ENCODE results near the gene PPP6R1.
A peak's percentile ranks its signal among the peaks of the same experiment; 100 is the strongest.

PPP6R1 gene

GRCh38 chr19:55279770-55280643 lies 21.2 kb upstream of the PPP6R1 start, which contains the start of gene HSPBP1:
Gene HSPBP1 (minus strand): TSS chr19:55280110. CDS start chr19:55279608, 502 bp downstream.
- peak; percentile 97 for DNase-seq

- no peak for DNase-seq
These were observed 20.5 kb upstream of the PPP6R1 start for GRCh38 chr19:55279340-55279739.

GRCh38 chr19:55278391-55279135 lies 19.7 kb upstream of the PPP6R1 start:
- no peak for DNase-seq

GRCh38 chr19:55277494-55277893 lies 18.7 kb upstream of the PPP6R1 start:
- no peak for DNase-seq

- no peak for DNase-seq
These were observed 18.1 kb upstream of the PPP6R1 start for GRCh38 chr19:55276720-55277430.

- DNase-seq = no peak
These were observed 17.3 kb upstream of the PPP6R1 start for GRCh38 chr19:55275851-55276719.

GRCh38 chr19:55273978-55274707 lies 15.3 kb upstream of the PPP6R1 start:
- no peak for DNase-seq

- DNase-seq = no peak
These were observed 13.3 kb upstream of the PPP6R1 start for GRCh38 chr19:55272142-55272541.

- no peak for DNase-seq
These were observed 11.5 kb upstream of the PPP6R1 start for GRCh38 chr19:55270172-55270942.

- no peak for DNase-seq
These were observed 10.5 kb upstream of the PPP6R1 start for GRCh38 chr19:55269299-55269698.

GRCh38 chr19:55266840-55267239 lies 8.0 kb upstream of the PPP6R1 start:
- DNase-seq = no peak

- no peak for DNase-seq
These were observed 7.6 kb upstream of the PPP6R1 start for GRCh38 chr19:55266404-55266803.

GRCh38 chr19:55265723-55266386 lies 7.0 kb upstream of the PPP6R1 start:
- no peak for DNase-seq

- no peak for DNase-seq
These were observed 6.4 kb upstream of the PPP6R1 start for GRCh38 chr19:55265173-55265572.

- DNase-seq = no peak
These were observed 5.7 kb upstream of the PPP6R1 start for GRCh38 chr19:55264531-55264930.

- no peak for DNase-seq
These were observed 3.5 kb upstream of the PPP6R1 start for GRCh38 chr19:55262359-55262758.

- DNase-seq = no peak
These were observed 2.9 kb upstream of the PPP6R1 start for GRCh38 chr19:55261671-55262126.

- no peak for DNase-seq
These were observed 858 bp upstream of the PPP6R1 start for GRCh38 chr19:55259540-55260210.

GRCh38 chr19:55258476-55258827 lies 365 bp downstream of the PPP6R1 start:
- no peak for DNase-seq

All from EL (cell line).